ENCODE data around the gene CNR2.
"Not testable (repeated sequence)": the region's sequence is repeated elsewhere in the genome, so short reads cannot be mapped to it uniquely, and the experiment has no call there.

The CNR2 gene

GRCh38 chr1:23837908-23838307 lies 75.3 kb downstream of the CNR2 start:
- peak overlapping the region; percentile 50 for H3K9ac ChIP-seq (ENCODE audit: low read depth, low read length, poor library complexity, severe bottlenecking)
- H3K4me3 ChIP-seq (ENCODE audit: low read length, poor library complexity, severe bottlenecking) = peak overlapping the region; percentile 65

GRCh38 chr1:23836037-23836436 lies 77.1 kb downstream of the CNR2 start:
- Histone ChIP-seq H4K20me1 (ENCODE audit: insufficient read depth, low read length, poor library complexity, severe bottlenecking) (no peaks in the 10 kb centered on the region), H3K27me3 (ENCODE audit: insufficient read depth, low read length, poor library complexity, severe bottlenecking) (no peaks in the 10 kb centered on the region), H3K9ac (ENCODE audit: low read depth, low read length, poor library complexity, severe bottlenecking) (no peak overlapping the region), H3K9me3 (ENCODE audit: insufficient read depth, low read depth, low read length) (no peaks in the 10 kb centered on the region), H3K36me3 (ENCODE audit: insufficient read depth, low read length) (no peaks in the 10 kb centered on the region), H3F3A (ENCODE audit: low read depth) (no peaks in the 10 kb centered on the region), H3K4me3 (ENCODE audit: low read length, poor library complexity, severe bottlenecking) (no peak overlapping the region), H2AFZ (ENCODE audit: low read length) (no peak overlapping the region), H3K4me1 (ENCODE audit: insufficient read depth, low read length, poor library complexity, severe bottlenecking) (no peaks in the 10 kb centered on the region), H3K9me2 (replicated peaks; ENCODE audit: low read depth, low read length) (no peaks in the 10 kb centered on the region), H3K4me2 (ENCODE audit: low read depth, low read length, poor library complexity, severe bottlenecking) (no peak overlapping the region), H3K79me2 (ENCODE audit: insufficient read depth, low read length) (no peaks in the 10 kb centered on the region)
- TF ChIP-seq CTCF (conservative IDR thresholded peaks at IDR 0.05; ENCODE audit: low read length) (no peak), EZH2phosphoT487 (IDR thresholded peaks at IDR 0.05; ENCODE audit: borderline replicate concordance) (no peak)

More at GRCh38 chr1:23837908-23838307, 75.3 kb downstream of the CNR2 start:
- Histone ChIP-seq H3K27me3 (ENCODE audit: insufficient read depth, low read length, poor library complexity, severe bottlenecking) (no peaks in the 10 kb centered on the region), H3K79me2 (ENCODE audit: insufficient read depth, low read length) (no peaks in the 10 kb centered on the region), H3K9me3 (ENCODE audit: insufficient read depth, low read depth, low read length) (no peaks in the 10 kb centered on the region), H3K4me2 (ENCODE audit: low read depth, low read length, poor library complexity, severe bottlenecking) (peak overlapping the region; percentile 85), H3K9me2 (replicated peaks; ENCODE audit: low read depth, low read length) (no peaks in the 10 kb centered on the region), H3K36me3 (ENCODE audit: insufficient read depth, low read length) (no peaks in the 10 kb centered on the region), H4K20me1 (ENCODE audit: insufficient read depth, low read length, poor library complexity, severe bottlenecking) (no peaks in the 10 kb centered on the region), H2AFZ (ENCODE audit: low read length) (peak overlapping the region; percentile 87), H3K4me1 (ENCODE audit: insufficient read depth, low read length, poor library complexity, severe bottlenecking) (no peaks in the 10 kb centered on the region), H3F3A (ENCODE audit: low read depth) (no peaks in the 10 kb centered on the region)
- TF ChIP-seq EZH2phosphoT487 (IDR thresholded peaks at IDR 0.05; ENCODE audit: borderline replicate concordance) (no peak), CTCF (conservative IDR thresholded peaks at IDR 0.05; ENCODE audit: low read length) (no peak)

- H3F3A ChIP-seq (ENCODE audit: low read depth); H3K36me3 ChIP-seq (ENCODE audit: insufficient read depth, low read length); H3K27me3 ChIP-seq (ENCODE audit: insufficient read depth, low read length, poor library complexity, severe bottlenecking); H3K4me3 ChIP-seq (ENCODE audit: low read length, poor library complexity, severe bottlenecking); H3K4me1 ChIP-seq (ENCODE audit: insufficient read depth, low read length, poor library complexity, severe bottlenecking); H3K9me3 ChIP-seq (ENCODE audit: insufficient read depth, low read depth, low read length); H3K9me2 ChIP-seq (replicated peaks; ENCODE audit: low read depth, low read length); H3K79me2 ChIP-seq (ENCODE audit: insufficient read depth, low read length); H4K20me1 ChIP-seq (ENCODE audit: insufficient read depth, low read length, poor library complexity, severe bottlenecking); H3K4me2 ChIP-seq (ENCODE audit: low read depth, low read length, poor library complexity, severe bottlenecking); H3K9ac ChIP-seq (ENCODE audit: low read depth, low read length, poor library complexity, severe bottlenecking): not testable (repeated sequence)
- H2AFZ ChIP-seq (ENCODE audit: low read length) = 0 out of 2 replicates have a peak overlapping the region, but pooled peaks have one; percentile 35
Measured at GRCh38 chr1:23834156-23834555, 79.0 kb downstream of the CNR2 start.

- no peak overlapping the region for H3K4me2 ChIP-seq (ENCODE audit: low read depth, low read length, poor library complexity, severe bottlenecking)
- H3K79me2 ChIP-seq (ENCODE audit: insufficient read depth, low read length) = peaks cover 18% of the 10 kb centered on the region
- no peaks in the 10 kb centered on the region for H3K9me2 ChIP-seq (replicated peaks; ENCODE audit: low read depth, low read length)
- no peak overlapping the region for H3K4me3 ChIP-seq (ENCODE audit: low read length, poor library complexity, severe bottlenecking)
- no peak for TF ChIP-seq CTCF (conservative IDR thresholded peaks at IDR 0.05; ENCODE audit: low read length)
- H2AFZ ChIP-seq (ENCODE audit: low read length) = no peak overlapping the region
- H3K9me3 ChIP-seq (ENCODE audit: insufficient read depth, low read depth, low read length) = no peaks in the 10 kb centered on the region
- no peak overlapping the region for H3K9ac ChIP-seq (ENCODE audit: low read depth, low read length, poor library complexity, severe bottlenecking)
- peaks cover 22% of the 10 kb centered on the region for H3K4me1 ChIP-seq (ENCODE audit: insufficient read depth, low read length, poor library complexity, severe bottlenecking)
- peaks cover 3% of the 10 kb centered on the region for H4K20me1 ChIP-seq (ENCODE audit: insufficient read depth, low read length, poor library complexity, severe bottlenecking)
- H3F3A ChIP-seq (ENCODE audit: low read depth) = no peaks in the 10 kb centered on the region
- H3K36me3 ChIP-seq (ENCODE audit: insufficient read depth, low read length) = no peaks in the 10 kb centered on the region
- H3K27me3 ChIP-seq (ENCODE audit: insufficient read depth, low read length, poor library complexity, severe bottlenecking) = no peaks in the 10 kb centered on the region
Measured at GRCh38 chr1:23827717-23828116, 85.4 kb downstream of the CNR2 start.

- H3K9me3 ChIP-seq (ENCODE audit: insufficient read depth, low read depth, low read length); H3K9ac ChIP-seq (ENCODE audit: low read depth, low read length, poor library complexity, severe bottlenecking); H4K20me1 ChIP-seq (ENCODE audit: insufficient read depth, low read length, poor library complexity, severe bottlenecking); H2AFZ ChIP-seq (ENCODE audit: low read length); H3K27me3 ChIP-seq (ENCODE audit: insufficient read depth, low read length, poor library complexity, severe bottlenecking); H3K36me3 ChIP-seq (ENCODE audit: insufficient read depth, low read length); H3K9me2 ChIP-seq (replicated peaks; ENCODE audit: low read depth, low read length); H3K4me2 ChIP-seq (ENCODE audit: low read depth, low read length, poor library complexity, severe bottlenecking); H3K4me3 ChIP-seq (ENCODE audit: low read length, poor library complexity, severe bottlenecking); H3F3A ChIP-seq (ENCODE audit: low read depth): not testable (repeated sequence)
- Histone ChIP-seq H3K79me2 (ENCODE audit: insufficient read depth, low read length) (peaks cover 18% of the 10 kb centered on the region), H3K4me1 (ENCODE audit: insufficient read depth, low read length, poor library complexity, severe bottlenecking) (peaks cover 26% of the 10 kb centered on the region)
Measured at GRCh38 chr1:23826590-23826989, 86.6 kb downstream of the CNR2 start.
